MM.1S (cell line): ENCODE data around the gene DMRTC2.

Experiments
- CTCF ChIP-seq: fragments of 300-600 bp; sonication (generic); IDR thresholded peaks from 2 replicates; pipeline ENCODE4 v1.5.1; 2016; ENCODE audit warnings: antibody characterized with exemption, low read length, mixed read lengths
- EZH2 ChIP-seq: fragments of 300-600 bp; sonication (generic); optimal IDR thresholded peaks from 2 replicates; pipeline ENCODE3; 2017; ENCODE audit warnings: low read depth, mild to moderate bottlenecking, antibody characterized with exemption, low read length, mixed read lengths

GRCh38 chr19:41796362-41796761 is 48.5 kb upstream of the DMRTC2 start, which contains the start of gene CEACAM3:
- no peak for TF ChIP-seq CTCF
- no peak for TF ChIP-seq EZH2
